GM18909 (cell line): ENCODE measurements around the gene ZNF774.
A peak's percentile ranks its signal among the peaks of the same experiment; 100 is the strongest.
"Not testable (repeated sequence)": the region's sequence is repeated elsewhere in the genome, so short reads cannot be mapped to it uniquely, and the experiment has no call there.

Experiments used
- ATAC-seq: cut with Tn5 transposase; IDR thresholded peaks from one replicate; pipeline ENCODE4 v1.9.1; 2021; ENCODE audit warnings: mild to moderate bottlenecking; ENCODE audit not compliant: unreplicated experiment, poor library complexity

Gene ZNF774

DNA sequence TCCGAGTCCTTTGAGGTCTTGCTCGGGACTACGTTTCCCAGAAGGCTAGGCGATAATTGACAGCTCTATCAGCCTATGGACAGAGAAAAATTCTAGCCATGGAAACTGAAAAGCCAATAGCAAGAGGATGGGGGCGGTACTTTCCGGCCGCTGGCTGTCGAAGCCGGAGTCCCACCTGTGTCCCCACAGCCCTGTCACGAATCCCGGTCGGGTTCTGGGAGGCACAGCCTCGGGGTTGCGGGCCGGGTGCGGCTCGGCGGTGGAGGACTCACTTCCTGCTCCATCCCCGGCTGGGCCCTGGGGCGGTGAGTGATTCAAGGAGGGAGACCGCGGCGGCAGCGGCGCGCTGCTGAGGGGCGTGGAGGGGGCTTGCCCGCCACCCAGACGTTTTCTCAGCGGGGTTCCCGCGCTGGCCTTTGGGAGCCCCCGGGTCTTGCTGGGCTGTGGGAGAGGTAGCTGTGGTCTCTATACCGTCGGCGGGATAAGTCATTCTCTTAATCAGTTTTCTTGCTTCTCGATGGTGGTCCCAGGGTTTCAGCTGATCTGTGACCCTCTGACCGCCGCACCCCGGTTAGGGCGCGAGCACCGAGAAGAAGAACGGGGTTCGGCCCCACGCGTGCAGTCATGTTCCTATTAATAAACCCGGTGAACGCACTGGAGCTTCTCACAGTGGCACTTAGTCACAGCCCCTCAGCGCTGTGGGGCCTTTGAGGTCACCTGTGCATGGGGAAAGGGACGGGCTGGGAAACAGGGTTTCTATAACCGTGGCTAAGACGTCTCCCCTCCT, at the start of gene ZNF774:
TSS of gene ZNF774 (plus strand) at position 178 of the 787 bp plus-strand sequence. CDS start 2,377 bp downstream, outside the sequence.
- ATAC-seq = peak; percentile 98

DNA sequence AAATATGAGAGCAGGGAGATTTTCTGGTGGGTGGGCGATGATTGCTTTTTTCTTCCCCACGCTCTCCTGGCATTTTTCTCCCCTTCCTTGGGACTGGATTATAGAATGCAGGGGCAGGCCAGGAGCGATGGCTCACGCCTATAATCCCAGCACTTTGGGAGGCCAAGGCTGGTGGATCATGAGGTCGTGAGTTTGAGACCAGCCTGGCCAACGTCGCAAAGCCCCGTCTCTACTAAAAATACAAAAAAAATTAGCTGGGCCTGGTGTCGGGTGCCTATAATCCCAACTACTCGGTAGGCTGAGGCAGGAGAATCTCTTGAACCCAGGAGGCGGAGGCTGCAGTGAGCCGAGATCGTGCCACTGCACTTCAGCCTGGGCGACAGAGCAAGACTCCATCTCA, 46.7 kb upstream of the ZNF774 start:
- ATAC-seq = not testable (repeated sequence)

DNA sequence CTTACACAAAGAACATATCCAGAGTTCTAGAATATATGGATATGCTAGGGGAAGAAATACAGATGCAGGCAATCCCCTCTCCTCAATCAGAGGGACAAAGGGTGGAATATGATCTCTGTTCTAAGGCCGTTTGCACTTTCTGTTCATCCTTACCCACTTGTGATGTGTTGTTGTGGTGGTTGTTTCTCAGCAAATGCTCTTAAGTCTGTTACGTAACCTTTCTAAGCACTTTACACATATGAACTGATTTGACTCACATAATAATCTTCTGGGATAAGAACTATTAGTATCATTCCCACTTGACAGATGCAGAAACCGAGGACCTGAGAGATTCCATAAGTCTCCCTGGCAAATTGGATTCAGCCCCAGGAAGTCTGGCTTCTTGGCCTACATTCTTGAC, 46.2 kb upstream of the ZNF774 start:
- ATAC-seq = no peak

GRCh38 chr15:90306560-90306959, 45.5 kb upstream of the ZNF774 start:
- ATAC-seq = peak; percentile 61

DNA sequence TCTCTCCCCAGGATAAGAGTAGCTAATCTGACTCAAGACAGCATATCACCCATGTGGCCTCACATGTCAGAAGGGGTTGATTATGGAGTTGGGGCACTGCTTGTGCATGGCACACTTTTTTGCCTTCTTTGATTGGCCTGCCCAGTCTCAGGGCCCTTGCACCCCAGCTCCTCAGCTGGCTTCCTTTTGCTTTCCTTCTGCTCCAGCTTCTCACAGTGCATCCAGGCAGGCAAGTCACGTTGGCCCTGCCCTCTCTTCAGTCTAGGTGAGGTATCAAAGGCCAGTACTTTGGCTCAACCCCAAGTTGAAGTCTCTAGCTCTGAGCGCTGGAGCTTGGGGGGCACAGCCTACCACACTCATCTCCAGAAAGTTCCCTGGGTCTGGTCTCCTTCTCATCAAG, 44.4 kb upstream of the ZNF774 start:
- ATAC-seq = no peak

DNA sequence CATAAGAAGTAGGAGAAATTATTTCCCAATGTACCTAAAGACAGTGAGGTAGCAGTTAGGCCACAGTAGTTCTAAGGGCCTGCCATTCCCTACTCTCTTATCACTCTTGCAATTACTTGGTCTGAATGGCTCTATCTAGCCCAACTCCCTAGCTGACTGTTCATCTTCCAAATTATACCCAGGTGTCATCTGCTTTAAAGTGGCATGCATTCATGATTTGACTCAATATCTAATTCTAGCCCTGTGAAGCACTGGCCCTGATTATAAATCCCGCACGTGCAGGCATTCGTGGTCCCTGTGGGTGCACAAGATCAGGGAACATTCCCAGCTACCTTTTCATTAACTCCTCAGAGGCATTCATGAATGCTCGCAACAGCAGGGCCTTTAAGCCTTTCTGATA, 43.1 kb upstream of the ZNF774 start:
- no peak for ATAC-seq

GRCh38 chr15:90315278-90315982, 36.7 kb upstream of the ZNF774 start:
- no peak for ATAC-seq

GRCh38 chr15:90316139-90316538, 35.9 kb upstream of the ZNF774 start:
- ATAC-seq = no peak

- no peak for ATAC-seq
These were observed 33.5 kb upstream of the ZNF774 start for GRCh38 chr15:90318591-90318990.

DNA sequence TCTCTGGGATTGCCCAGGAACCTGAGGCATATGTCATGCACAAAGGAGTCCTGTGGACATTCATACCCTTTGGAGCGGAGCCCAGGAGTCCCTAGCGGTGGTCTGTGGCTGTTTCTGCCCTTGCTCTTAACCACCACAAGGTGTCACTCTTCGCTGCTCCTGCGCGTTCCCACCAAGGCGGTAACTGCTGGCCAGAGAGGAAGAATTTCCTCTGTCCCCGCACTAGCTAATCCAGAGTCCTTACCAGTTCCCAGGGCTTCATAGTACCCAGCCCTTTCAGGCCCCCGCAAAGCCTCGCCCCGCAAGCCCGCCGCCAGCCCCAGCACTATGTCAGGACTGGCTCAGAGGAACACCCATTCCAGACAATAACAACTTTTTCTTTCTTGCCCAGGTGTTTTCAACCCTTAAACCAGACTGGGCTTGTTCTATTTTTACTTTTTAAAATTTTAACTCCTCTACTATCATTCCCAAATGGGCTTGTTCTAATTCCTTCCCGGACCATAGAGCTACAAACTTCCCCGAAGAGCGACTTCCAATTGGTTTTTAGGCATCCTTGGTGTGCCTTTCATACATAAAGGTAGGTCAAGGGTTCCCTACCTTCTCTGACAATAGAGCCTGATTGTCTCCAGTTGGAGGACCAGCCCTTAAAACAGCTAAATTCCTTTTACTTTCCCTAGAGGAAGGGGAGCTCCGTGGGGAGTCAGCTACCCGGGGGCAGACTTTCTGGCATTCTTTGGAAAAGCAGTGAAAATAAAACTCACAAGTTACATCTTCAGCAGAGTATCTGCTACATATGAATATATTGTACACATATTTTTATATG, 31.8 kb upstream of the ZNF774 start:
- ATAC-seq = peak; percentile 84

- ATAC-seq = no peak
These were observed 31.2 kb upstream of the ZNF774 start for GRCh38 chr15:90320885-90321278.

DNA sequence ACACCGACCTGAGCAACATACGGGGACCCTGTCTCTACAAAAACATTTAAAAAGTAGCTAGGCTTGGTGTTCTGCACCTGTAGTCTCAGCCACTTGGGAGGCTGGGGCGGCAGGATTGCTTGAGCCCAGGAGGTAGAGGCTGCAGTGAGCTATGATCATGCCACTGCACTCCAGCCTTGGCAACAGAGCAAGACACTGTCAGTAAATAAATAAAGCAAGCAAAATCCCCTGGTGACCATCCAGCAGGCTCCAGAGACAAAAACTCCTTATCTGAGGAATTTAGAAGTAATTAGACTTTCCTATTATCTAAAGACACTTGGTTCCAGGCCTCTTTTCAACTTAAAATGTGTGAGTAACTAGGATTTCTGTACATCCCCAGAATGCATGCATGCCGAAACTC, 29.5 kb upstream of the ZNF774 start:
- ATAC-seq = no peak

DNA sequence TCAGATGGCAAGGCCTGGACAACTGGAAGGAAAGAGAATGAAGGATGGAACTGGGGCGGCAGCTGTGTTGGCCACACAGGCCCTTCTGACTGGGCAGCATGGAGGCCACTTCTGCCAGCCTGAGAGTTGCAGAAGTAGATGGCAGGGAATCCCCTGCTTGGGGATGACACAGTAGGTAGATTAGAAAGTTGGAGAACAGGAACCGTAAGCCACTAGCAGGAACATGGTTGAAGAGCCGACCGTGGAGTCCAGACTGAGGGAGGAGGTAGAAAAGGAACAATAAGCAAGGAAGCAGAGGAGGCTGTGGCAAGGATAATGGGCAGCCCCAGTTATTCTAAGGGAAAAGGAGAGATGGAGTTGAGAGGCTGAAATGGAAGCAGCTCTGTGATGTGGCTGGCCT, 26.4 kb upstream of the ZNF774 start:
- ATAC-seq = no peak

DNA sequence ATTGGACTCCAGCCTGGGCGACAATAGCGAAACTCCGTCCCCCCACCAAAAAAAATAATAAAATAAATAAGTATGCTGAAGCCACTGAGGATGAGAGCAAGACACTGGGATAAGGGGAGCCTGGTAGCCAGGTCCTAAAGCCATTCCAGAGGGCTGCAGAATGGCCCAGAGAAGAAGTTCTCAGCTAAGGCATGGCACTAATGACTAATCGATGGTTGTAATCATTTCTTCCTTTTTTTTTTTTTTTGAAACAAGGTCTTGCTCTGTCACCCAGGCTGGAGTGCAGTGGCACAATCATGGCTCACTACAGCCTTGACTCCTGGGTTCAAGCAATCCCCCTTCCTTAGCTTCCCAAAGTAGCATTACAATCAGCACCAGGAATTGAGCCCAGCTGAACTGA, 25.6 kb upstream of the ZNF774 start:
- ATAC-seq = no peak

GRCh38 chr15:90327311-90327710, 24.8 kb upstream of the ZNF774 start:
- ATAC-seq = no peak

DNA sequence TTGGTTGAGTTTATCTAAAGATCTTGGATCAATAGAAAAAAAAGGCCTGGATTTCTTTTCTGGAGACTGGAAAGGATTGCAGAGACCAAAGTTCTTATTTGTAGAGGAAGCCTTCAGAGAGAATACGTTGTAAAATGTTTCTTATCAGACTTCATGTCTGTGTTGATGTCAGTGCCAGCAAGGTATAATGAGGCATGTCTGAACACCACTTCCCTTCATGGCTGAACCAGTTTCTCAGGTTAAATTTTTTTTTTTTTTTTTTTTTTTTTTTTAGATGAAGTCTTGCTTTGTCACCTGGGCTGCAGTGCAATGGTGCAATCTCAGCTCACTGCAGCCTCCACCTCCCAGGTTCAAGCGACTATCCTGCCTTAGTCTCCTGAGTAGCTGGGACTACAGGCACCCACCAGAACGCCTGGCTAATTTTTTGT, 17.8 kb upstream of the ZNF774 start:
- no peak for ATAC-seq

DNA sequence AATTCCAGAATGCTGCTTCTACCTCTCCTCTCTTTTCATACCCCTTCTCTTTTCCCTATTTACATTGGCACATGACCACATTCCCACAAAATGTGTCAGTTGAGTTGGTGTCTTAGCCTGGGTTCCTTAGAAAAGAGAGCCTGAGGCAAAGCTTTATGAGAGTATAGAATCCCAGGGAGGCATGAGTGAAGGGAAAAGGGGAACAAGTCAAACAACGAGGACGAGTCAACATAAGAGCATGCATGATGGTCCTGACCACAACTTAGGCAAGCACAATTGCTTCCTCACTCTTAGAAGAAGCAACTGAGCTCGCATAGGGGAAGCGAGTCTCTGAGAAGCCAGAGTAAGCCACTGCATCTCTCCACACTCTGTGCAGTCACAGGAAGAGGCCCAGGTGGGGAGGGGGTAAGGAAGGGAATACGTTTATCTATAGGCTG, 15.4 kb upstream of the ZNF774 start:
- ATAC-seq = no peak

GRCh38 chr15:90337256-90337655, 14.8 kb upstream of the ZNF774 start:
- ATAC-seq = no peak

GRCh38 chr15:90338532-90338931, 13.6 kb upstream of the ZNF774 start:
- no peak for ATAC-seq

DNA sequence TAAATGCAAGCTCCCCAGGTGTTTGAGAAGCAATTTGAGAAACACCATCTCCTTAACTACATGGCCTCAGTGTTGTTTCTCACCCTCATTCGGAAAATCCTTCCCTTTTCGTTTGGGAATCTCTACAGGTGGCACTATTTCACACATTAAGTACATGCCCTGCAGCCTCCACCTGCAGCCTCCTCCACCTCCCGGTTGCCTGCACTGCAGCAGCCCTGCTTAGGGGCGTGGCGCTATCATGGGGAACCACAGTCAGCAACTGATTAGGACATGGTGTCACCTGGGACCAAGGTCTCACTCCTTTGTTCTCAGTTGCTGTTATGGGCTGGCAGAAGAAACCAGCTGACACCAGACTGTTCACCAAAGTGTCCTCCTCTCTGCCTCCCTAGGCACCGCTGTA, 11.7 kb upstream of the ZNF774 start:
- ATAC-seq = no peak

DNA sequence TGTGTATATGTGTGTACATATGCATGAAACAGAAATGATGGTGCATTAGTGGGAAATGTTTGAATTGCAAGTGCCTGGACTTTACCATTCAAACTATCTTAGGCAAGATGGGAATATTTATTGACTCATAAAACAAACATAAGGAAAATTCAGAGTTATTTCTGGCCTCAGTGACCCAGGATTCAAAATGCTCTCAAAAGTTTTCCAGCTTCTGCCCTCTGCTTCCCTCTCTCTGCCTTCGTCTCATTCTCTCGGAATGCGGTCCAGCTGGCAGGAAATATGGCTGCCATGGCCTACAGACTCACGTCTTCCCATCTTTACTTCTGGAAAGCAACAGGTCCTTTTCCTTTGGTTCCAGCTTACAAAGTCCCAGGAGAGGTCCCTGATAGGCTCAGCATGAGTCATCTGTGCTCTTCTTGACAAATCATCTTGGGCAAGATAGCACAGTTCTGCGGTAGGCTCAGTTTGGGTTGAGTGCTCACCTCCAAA, 8.7 kb upstream of the ZNF774 start:
- ATAC-seq = no peak
